ENCODE results near the gene RBM26.

Gene RBM26

GRCh38 chr13:79405831-79406596 lies at the start of gene RBM26:
Gene RBM26, minus strand, starts transcription at chr13:79406255. Its CDS starts 481 bp downstream, at chr13:79405774.
- peak; percentile 81 to 87 for DNase-seq (ENCODE audit: low read depth in 2 of 2)

- no peak for DNase-seq (ENCODE audit: low read depth in 2 of 2)
Measured at GRCh38 chr13:79455331-79455730, 49.3 kb upstream of the RBM26 start.

- no peak for DNase-seq (ENCODE audit: low read depth in 2 of 2)
Measured at GRCh38 chr13:79452239-79452913, 46.3 kb upstream of the RBM26 start.

- DNase-seq (ENCODE audit: low read depth in 2 of 2), result peak; percentile 70
Measured at GRCh38 chr13:79451500-79451962, 45.5 kb upstream of the RBM26 start.

- peak in 1 of 2 donors; percentile 17 for DNase-seq (ENCODE audit: low read depth in 2 of 2)
Measured at GRCh38 chr13:79450110-79450509, 44.1 kb upstream of the RBM26 start.

GRCh38 chr13:79448413-79448812 lies 42.4 kb upstream of the RBM26 start:
- no peak for DNase-seq (ENCODE audit: low read depth in 2 of 2)

- DNase-seq (ENCODE audit: low read depth in 2 of 2), result no peak
Measured at GRCh38 chr13:79447741-79448140, 41.7 kb upstream of the RBM26 start.

GRCh38 chr13:79447141-79447540 lies 41.1 kb upstream of the RBM26 start:
- DNase-seq (ENCODE audit: low read depth in 2 of 2), result no peak

- no peak for DNase-seq (ENCODE audit: low read depth in 2 of 2)
Measured at GRCh38 chr13:79445968-79446645, 40.1 kb upstream of the RBM26 start.

GRCh38 chr13:79442706-79443105 lies 36.7 kb upstream of the RBM26 start:
- DNase-seq (ENCODE audit: low read depth in 2 of 2), result no peak

- no peak for DNase-seq (ENCODE audit: low read depth in 2 of 2)
Measured at GRCh38 chr13:79442221-79442620, 36.2 kb upstream of the RBM26 start.

- DNase-seq (ENCODE audit: low read depth in 2 of 2), result no peak
Measured at GRCh38 chr13:79440958-79441528, 35.0 kb upstream of the RBM26 start.

GRCh38 chr13:79439275-79439674 lies 33.2 kb upstream of the RBM26 start:
- no peak for DNase-seq (ENCODE audit: low read depth in 2 of 2)

- no peak for DNase-seq (ENCODE audit: low read depth in 2 of 2)
Measured at GRCh38 chr13:79435561-79435990, 29.5 kb upstream of the RBM26 start.

GRCh38 chr13:79434556-79434955 lies 28.5 kb upstream of the RBM26 start:
- DNase-seq (ENCODE audit: low read depth in 2 of 2), result no peak

- DNase-seq (ENCODE audit: low read depth in 2 of 2), result no peak
Measured at GRCh38 chr13:79432992-79433391, 26.9 kb upstream of the RBM26 start.

- no peak for DNase-seq (ENCODE audit: low read depth in 2 of 2)
Measured at GRCh38 chr13:79432086-79432485, 26.0 kb upstream of the RBM26 start.

- DNase-seq (ENCODE audit: low read depth in 2 of 2), result no peak
Measured at GRCh38 chr13:79429309-79429708, 23.3 kb upstream of the RBM26 start.

- DNase-seq (ENCODE audit: low read depth in 2 of 2), result no peak
Measured at GRCh38 chr13:79427883-79428282, 21.8 kb upstream of the RBM26 start.

- DNase-seq (ENCODE audit: low read depth in 2 of 2), result no peak
Measured at GRCh38 chr13:79427265-79427664, 21.2 kb upstream of the RBM26 start.

GRCh38 chr13:79423801-79424642 lies 18.0 kb upstream of the RBM26 start:
- no peak for DNase-seq (ENCODE audit: low read depth in 2 of 2)
